ENCODE results near the gene RELL2.

RELL2 gene

GRCh38 chr5:141649056-141649688, 12.4 kb downstream of the RELL2 start:
- no peak for DNase-seq (ENCODE audit: low read depth in 2 of 2)

- DNase-seq (ENCODE audit: low read depth in 2 of 2) = no peak
These were observed 13.2 kb downstream of the RELL2 start for GRCh38 chr5:141649972-141650371.

GRCh38 chr5:141650851-141651727, 14.3 kb downstream of the RELL2 start, which contains the start of gene FCHSD1:
TSS of gene FCHSD1 (minus strand) at chr5:141651418. CDS start at chr5:141651368, 50 bp downstream.
- DNase-seq (ENCODE audit: low read depth in 2 of 2) = peak; percentile 70 to 73

GRCh38 chr5:141651728-141652105, 14.9 kb downstream of the RELL2 start:
- DNase-seq (ENCODE audit: low read depth in 2 of 2) = no peak

- no peak for DNase-seq (ENCODE audit: low read depth in 2 of 2)
These were observed 17.5 kb downstream of the RELL2 start for GRCh38 chr5:141654298-141654697.

GRCh38 chr5:141655020-141655419, 18.2 kb downstream of the RELL2 start:
- no peak for DNase-seq (ENCODE audit: low read depth in 2 of 2)

- no peak for DNase-seq (ENCODE audit: low read depth in 2 of 2)
These were observed 19.6 kb downstream of the RELL2 start for GRCh38 chr5:141656396-141656795.

- DNase-seq (ENCODE audit: low read depth in 2 of 2) = no peak
These were observed 20.6 kb downstream of the RELL2 start for GRCh38 chr5:141657404-141657803.

GRCh38 chr5:141657937-141658545, 21.2 kb downstream of the RELL2 start:
- no peak for DNase-seq (ENCODE audit: low read depth in 2 of 2)

- DNase-seq (ENCODE audit: low read depth in 2 of 2) = no peak
These were observed 25.2 kb downstream of the RELL2 start for GRCh38 chr5:141662028-141662427.

GRCh38 chr5:141663506-141663905, 26.7 kb downstream of the RELL2 start:
- no peak for DNase-seq (ENCODE audit: low read depth in 2 of 2)

- DNase-seq (ENCODE audit: low read depth in 2 of 2) = peak; percentile 48 to 55
These were observed 28.1 kb downstream of the RELL2 start for GRCh38 chr5:141664733-141665461.

GRCh38 chr5:141665995-141666940, 29.5 kb downstream of the RELL2 start:
- no peak for DNase-seq (ENCODE audit: low read depth in 2 of 2)

- DNase-seq (ENCODE audit: low read depth in 2 of 2) = no peak
These were observed 31.9 kb downstream of the RELL2 start for GRCh38 chr5:141668601-141669265.

GRCh38 chr5:141669520-141669919, 32.7 kb downstream of the RELL2 start:
- DNase-seq (ENCODE audit: low read depth in 2 of 2) = no peak

GRCh38 chr5:141672071-141672840, 35.5 kb downstream of the RELL2 start:
- DNase-seq (ENCODE audit: low read depth in 2 of 2) = no peak

- no peak for DNase-seq (ENCODE audit: low read depth in 2 of 2)
These were observed 36.3 kb downstream of the RELL2 start for GRCh38 chr5:141672841-141673813.

GRCh38 chr5:141674747-141675146, 38.0 kb downstream of the RELL2 start:
- DNase-seq (ENCODE audit: low read depth in 2 of 2) = no peak

All from stimulated activated CD8-positive, alpha-beta memory T cell treated with anti-CD3 and anti-CD28 coated beads, Interleukin-2, amount 100 ng/mL, for 1 hour (primary cell).